ENCODE data around the gene SGPP1. TPM values are rescaled to one million over a fixed set of nuclear protein-coding genes. Genes with fewer than 3 reads are reported as not detected.
"Not testable (repeated sequence)": the region's sequence is repeated elsewhere in the genome, so short reads cannot be mapped to it uniquely, and the experiment has no call there.

The SGPP1 gene
- total and polyA plus RNA-seq, 2 donors (not counting 1 experiment from before 2014, with no cell fraction given): 25.8 to 42.1 TPM

GRCh38 chr14:63642229-63642611 lies 85.6 kb downstream of the SGPP1 start:
- no peaks in the 10 kb centered on the region for H3K36me3 ChIP-seq (ENCODE audit: control insufficient read depth, insufficient read depth, low read length)
- peak overlapping the region; percentile 90 for H2AFZ ChIP-seq (ENCODE audit: low read length)
- TF ChIP-seq CTCF (conservative IDR thresholded peaks at IDR 0.05 in 1 of 2, IDR thresholded peaks at IDR 0.05 in 1 of 2; ENCODE audit: low read depth in 1 of 2, low read length in 2 of 2) (no peak), EZH2 (IDR thresholded peaks at IDR 0.05; ENCODE audit: low read length, missing control alignments) (no peak)
- H4K20me1 ChIP-seq (ENCODE audit: control insufficient read depth, extremely low read depth, insufficient read depth, low read length): no peaks in the 10 kb centered on the region
- no peaks in the 10 kb centered on the region for H3K9me3 ChIP-seq (ENCODE audit: control insufficient read depth, insufficient read depth, low read depth, low read length)
- H3K4me3 ChIP-seq (replicated peaks in 1 of 4; ENCODE audit: control extremely low read depth in 1 of 4, insufficient read depth in 1 of 4, low read depth in 3 of 4, low read length in 4 of 4): peak overlapping the region; percentile 62 to 94 (median 67)
- peak; percentile 95 to 97 for DNase-seq (ENCODE audit: low read depth in 2 of 2)
- H3K9ac ChIP-seq (ENCODE audit: insufficient read depth, low read length): peak overlapping the region; percentile 76
- H3K27me3 ChIP-seq (ENCODE audit: control insufficient read depth, insufficient read depth, low read length): no peaks in the 10 kb centered on the region
- peaks cover 12% of the 10 kb centered on the region for H3K79me2 ChIP-seq (ENCODE audit: control insufficient read depth, insufficient read depth, low read length)
- peak overlapping the region; percentile 98 for H3K4me2 ChIP-seq (ENCODE audit: extremely low read depth, insufficient read depth, low read length)
- H3K4me1 ChIP-seq (ENCODE audit: control insufficient read depth, extremely low read depth, insufficient read depth, low read length): no peaks in the 10 kb centered on the region
- H3K27ac ChIP-seq (ENCODE audit: insufficient read depth, low read length): peak overlapping the region; percentile 95

GRCh38 chr14:63641473-63642228 lies 86.2 kb downstream of the SGPP1 start, which contains the start of gene WDR89:
WDR89 (minus strand) TSS chr14:63641871; CDS start chr14:63599942, 41,929 bp downstream.
- H2AFZ ChIP-seq (ENCODE audit: low read length): peak within 1 kb of the TSS; percentile 90
- no peak for TF ChIP-seq EZH2 (IDR thresholded peaks at IDR 0.05; ENCODE audit: low read length, missing control alignments)
- peak; percentile 58 to 82 for TF ChIP-seq CTCF (conservative IDR thresholded peaks at IDR 0.05 in 1 of 2, IDR thresholded peaks at IDR 0.05 in 1 of 2; ENCODE audit: low read depth in 1 of 2, low read length in 2 of 2)
- H3K4me2 ChIP-seq (ENCODE audit: extremely low read depth, insufficient read depth, low read length): peak within 1 kb of the TSS; percentile 98
- DNase-seq (ENCODE audit: low read depth in 2 of 2): peak; percentile 99 to 100
- no peaks in the 10 kb centered on the region for H3K9me3 ChIP-seq (ENCODE audit: control insufficient read depth, insufficient read depth, low read depth, low read length)
- peaks cover 12% of the 10 kb centered on the region for H3K79me2 ChIP-seq (ENCODE audit: control insufficient read depth, insufficient read depth, low read length)
- H3K4me1 ChIP-seq (ENCODE audit: control insufficient read depth, extremely low read depth, insufficient read depth, low read length): no peaks in the 10 kb centered on the region
- peak within 1 kb of the TSS; percentile 95 for H3K27ac ChIP-seq (ENCODE audit: insufficient read depth, low read length)
- no peaks in the 10 kb centered on the region for H4K20me1 ChIP-seq (ENCODE audit: control insufficient read depth, extremely low read depth, insufficient read depth, low read length)
- H3K36me3 ChIP-seq (ENCODE audit: control insufficient read depth, insufficient read depth, low read length): no peaks in the 10 kb centered on the region
- peak within 1 kb of the TSS; percentile 84 for H3K9ac ChIP-seq (ENCODE audit: insufficient read depth, low read length)
- peak within 1 kb of the TSS; percentile 62 to 94 (median 74) for H3K4me3 ChIP-seq (replicated peaks in 1 of 4; ENCODE audit: control extremely low read depth in 1 of 4, insufficient read depth in 1 of 4, low read depth in 3 of 4, low read length in 4 of 4)
- H3K27me3 ChIP-seq (ENCODE audit: control insufficient read depth, insufficient read depth, low read length): no peaks in the 10 kb centered on the region

- no peak overlapping the region for H2AFZ ChIP-seq (ENCODE audit: low read length)
- no peak overlapping the region for H3K9ac ChIP-seq (ENCODE audit: insufficient read depth, low read length)
- no peaks in the 10 kb centered on the region for H3K27me3 ChIP-seq (ENCODE audit: control insufficient read depth, insufficient read depth, low read length)
- H3K4me3 ChIP-seq (replicated peaks in 1 of 4; ENCODE audit: control extremely low read depth in 1 of 4, insufficient read depth in 1 of 4, low read depth in 3 of 4, low read length in 4 of 4): no peak overlapping the region
- no peaks in the 10 kb centered on the region for H3K9me3 ChIP-seq (ENCODE audit: control insufficient read depth, insufficient read depth, low read depth, low read length)
- H3K36me3 ChIP-seq (ENCODE audit: control insufficient read depth, insufficient read depth, low read length): no peaks in the 10 kb centered on the region
- peaks cover 13% of the 10 kb centered on the region for H3K79me2 ChIP-seq (ENCODE audit: control insufficient read depth, insufficient read depth, low read length)
- no peaks in the 10 kb centered on the region for H3K4me1 ChIP-seq (ENCODE audit: control insufficient read depth, extremely low read depth, insufficient read depth, low read length)
- H4K20me1 ChIP-seq (ENCODE audit: control insufficient read depth, extremely low read depth, insufficient read depth, low read length): no peaks in the 10 kb centered on the region
- DNase-seq (ENCODE audit: low read depth in 2 of 2): no peak
- H3K27ac ChIP-seq (ENCODE audit: insufficient read depth, low read length): no peak overlapping the region
- no peak overlapping the region for H3K4me2 ChIP-seq (ENCODE audit: extremely low read depth, insufficient read depth, low read length)
- no peak for TF ChIP-seq EZH2 (IDR thresholded peaks at IDR 0.05; ENCODE audit: low read length, missing control alignments)
- no peak for TF ChIP-seq CTCF (conservative IDR thresholded peaks at IDR 0.05 in 1 of 2, IDR thresholded peaks at IDR 0.05 in 1 of 2; ENCODE audit: low read depth in 1 of 2, low read length in 2 of 2)
Measured at GRCh38 chr14:63638493-63638892, 89.4 kb downstream of the SGPP1 start.

- H3K9ac ChIP-seq (ENCODE audit: insufficient read depth, low read length); H3K27me3 ChIP-seq (ENCODE audit: control insufficient read depth, insufficient read depth, low read length); H3K36me3 ChIP-seq (ENCODE audit: control insufficient read depth, insufficient read depth, low read length); DNase-seq (ENCODE audit: low read depth in 2 of 2); H3K4me3 ChIP-seq (replicated peaks in 1 of 4; ENCODE audit: control extremely low read depth in 1 of 4, insufficient read depth in 1 of 4, low read depth in 3 of 4, low read length in 4 of 4); H2AFZ ChIP-seq (ENCODE audit: low read length); H3K27ac ChIP-seq (ENCODE audit: insufficient read depth, low read length); H3K4me1 ChIP-seq (ENCODE audit: control insufficient read depth, extremely low read depth, insufficient read depth, low read length); H4K20me1 ChIP-seq (ENCODE audit: control insufficient read depth, extremely low read depth, insufficient read depth, low read length); H3K4me2 ChIP-seq (ENCODE audit: extremely low read depth, insufficient read depth, low read length); H3K9me3 ChIP-seq (ENCODE audit: control insufficient read depth, insufficient read depth, low read depth, low read length): not testable (repeated sequence)
- peaks cover 17% of the 10 kb centered on the region for H3K79me2 ChIP-seq (ENCODE audit: control insufficient read depth, insufficient read depth, low read length)
Measured at GRCh38 chr14:63636094-63636635, 91.7 kb downstream of the SGPP1 start.

Measured in fibroblast of lung (primary cell).